ENCODE data around the gene CTNNA2.

CTNNA2 gene

DNA sequence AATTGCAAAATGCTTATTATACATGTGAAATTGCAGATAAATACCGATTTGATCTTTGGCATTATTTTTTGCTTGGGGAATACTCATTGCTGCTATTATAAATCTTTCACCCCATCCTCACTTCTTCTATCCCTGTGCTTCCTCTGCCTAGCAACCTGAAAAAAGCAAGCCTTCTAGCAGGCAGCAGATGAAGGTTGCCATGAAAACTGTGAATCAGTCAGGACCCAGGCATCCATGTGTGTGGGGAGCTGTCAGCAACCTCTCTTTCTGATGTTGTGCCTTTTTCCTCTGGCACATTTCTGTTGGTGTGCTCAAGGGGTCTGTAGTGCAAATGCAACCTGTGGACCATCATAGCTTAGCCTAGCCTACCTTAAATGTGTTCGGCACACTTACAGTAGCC is 427.5 kb downstream of the CTNNA2 start:
- no peak for DNase-seq

- no peak for DNase-seq
Measured at GRCh38 chr2:79941179-79941578, 428.3 kb downstream of the CTNNA2 start.

DNA sequence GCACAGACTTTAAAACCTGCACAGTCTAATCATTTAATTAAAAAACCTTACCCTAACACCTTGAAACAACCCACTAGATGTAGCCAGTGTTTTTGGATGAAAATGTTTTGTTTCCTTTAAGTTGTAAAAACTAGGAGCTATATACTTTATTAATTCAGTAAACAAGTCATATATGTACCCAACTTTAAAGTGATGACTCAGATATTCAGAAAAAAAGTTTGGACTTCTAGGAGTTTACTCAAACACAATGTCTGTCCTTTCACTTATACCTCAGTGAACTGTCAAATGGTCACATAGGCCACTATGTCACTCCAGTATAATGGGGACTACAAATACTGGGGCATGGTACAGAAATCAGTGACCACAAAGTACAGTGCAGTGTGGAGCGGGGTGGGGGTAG is 431.4 kb downstream of the CTNNA2 start:
- DNase-seq, result no peak

DNA sequence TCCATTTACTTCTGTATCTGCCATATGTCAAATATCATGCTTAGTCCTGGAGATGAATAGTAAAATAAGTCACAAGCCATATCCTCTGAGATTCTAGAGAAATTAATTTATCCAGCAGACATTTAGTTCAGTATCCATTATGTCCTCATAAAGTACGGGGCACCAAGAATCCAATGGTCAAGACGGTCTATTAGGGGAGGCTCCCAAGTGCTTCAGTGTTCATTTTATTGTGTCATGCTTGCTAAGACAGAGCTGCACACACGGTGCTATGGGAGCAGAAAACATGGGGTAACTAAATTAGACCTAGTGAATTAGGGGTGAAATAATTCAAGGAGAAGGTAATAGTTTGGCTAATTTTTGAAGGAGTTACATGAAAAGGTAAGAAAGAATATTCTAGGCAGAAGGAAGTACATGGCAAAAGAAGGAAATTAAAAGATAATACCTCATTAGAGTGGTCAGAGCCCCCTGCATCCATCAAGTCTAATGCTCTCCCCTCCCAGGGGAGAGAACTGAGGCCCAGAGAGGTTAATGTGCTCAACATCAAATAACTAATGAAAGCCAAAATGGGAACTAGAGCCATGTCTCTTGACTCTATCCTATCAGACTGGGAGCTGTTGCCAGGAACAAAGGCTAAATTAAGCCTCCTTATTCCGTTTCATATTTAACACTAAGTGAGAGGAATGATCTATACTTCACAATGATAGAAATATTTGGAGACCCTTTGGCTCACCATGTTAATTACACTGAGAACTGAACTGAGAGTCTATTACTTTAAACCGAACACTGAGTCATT is 433.0 kb downstream of the CTNNA2 start:
- DNase-seq, result no peak

GRCh38 chr2:79947751-79948150 is 434.9 kb downstream of the CTNNA2 start:
- DNase-seq, result no peak

DNA sequence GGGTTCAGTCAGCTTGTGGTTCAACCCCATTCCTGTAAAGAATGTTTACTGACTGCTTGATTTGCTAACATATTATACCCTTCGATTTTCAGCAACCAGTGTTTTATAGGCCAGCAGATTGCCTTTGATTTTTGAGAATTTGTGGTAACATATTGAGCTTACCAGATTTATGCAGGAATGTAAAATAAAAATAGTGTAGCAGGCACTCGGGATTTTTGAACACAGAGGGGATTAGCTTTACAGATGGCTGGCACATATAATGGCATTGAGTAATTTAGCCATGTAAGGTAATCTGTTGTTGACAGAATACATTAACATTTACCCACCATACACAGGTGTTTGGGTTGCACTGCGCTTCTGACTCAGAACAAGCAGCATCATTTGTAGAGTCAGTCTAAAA is 437.7 kb downstream of the CTNNA2 start:
- DNase-seq, result no peak

GRCh38 chr2:79952616-79953015 is 439.8 kb downstream of the CTNNA2 start:
- DNase-seq, result no peak

GRCh38 chr2:79960035-79960434 is 447.2 kb downstream of the CTNNA2 start:
- no peak for DNase-seq

DNA sequence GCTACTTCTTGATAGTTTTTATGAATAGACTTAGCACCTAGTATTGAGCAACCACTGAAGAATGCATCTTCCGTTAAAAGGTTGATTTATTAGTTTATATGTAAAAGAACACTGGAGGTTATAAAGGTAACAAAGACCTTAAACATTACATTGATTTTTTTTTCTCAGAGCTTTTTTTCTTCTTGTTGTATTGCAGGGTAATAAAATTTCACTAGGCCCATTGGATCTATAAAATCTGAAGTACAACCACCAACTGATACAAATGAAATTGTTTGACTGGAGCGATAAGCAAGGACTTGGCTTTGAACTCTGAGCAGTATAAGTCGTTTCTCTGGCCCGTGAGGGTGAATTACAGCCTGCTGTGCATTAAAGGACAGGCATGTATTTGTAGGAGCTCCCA is 447.7 kb downstream of the CTNNA2 start:
- DNase-seq, result no peak

DNA sequence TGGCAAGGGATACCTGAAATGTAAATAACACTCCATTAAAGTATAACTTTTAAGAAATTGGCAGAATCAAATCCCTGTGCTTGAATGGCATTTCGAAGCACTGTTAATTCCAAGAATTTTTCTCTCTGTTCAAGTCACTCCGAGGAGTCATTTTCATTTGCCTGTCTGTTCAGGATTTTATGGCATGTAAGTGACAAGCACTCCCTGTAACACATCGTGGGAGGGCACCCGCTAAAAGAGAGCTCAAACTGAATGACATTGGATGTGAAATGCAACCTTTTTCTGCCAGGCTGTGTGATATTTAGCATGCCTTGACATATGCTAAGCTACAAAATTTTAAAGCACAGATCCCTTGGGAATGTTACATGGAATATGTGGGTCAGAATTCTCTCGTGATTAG is 452.1 kb downstream of the CTNNA2 start:
- no peak for DNase-seq

- DNase-seq, result no peak
Measured at GRCh38 chr2:79966369-79966768, 453.5 kb downstream of the CTNNA2 start.

GRCh38 chr2:79966882-79967281 is 454.0 kb downstream of the CTNNA2 start:
- DNase-seq, result no peak

DNA sequence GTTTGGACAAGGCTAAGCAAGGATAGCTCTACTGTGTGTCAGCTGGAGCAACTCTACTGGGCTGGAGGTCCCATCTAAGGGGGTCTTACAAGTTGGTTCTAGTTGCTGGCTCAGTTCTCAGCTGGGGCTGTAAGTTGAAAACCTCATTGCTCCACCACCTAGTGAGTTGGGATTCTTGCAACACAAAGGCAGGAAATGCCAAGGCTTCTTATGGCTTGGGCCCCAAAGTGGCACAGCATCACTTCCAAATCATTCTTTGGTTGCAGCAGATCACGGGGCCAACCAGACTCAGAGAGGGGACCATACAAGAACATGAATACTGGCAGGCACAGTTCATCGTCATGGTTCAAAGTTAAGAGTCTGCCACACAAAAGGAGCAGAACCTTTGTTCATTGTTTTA is 459.0 kb downstream of the CTNNA2 start:
- no peak for DNase-seq

DNA sequence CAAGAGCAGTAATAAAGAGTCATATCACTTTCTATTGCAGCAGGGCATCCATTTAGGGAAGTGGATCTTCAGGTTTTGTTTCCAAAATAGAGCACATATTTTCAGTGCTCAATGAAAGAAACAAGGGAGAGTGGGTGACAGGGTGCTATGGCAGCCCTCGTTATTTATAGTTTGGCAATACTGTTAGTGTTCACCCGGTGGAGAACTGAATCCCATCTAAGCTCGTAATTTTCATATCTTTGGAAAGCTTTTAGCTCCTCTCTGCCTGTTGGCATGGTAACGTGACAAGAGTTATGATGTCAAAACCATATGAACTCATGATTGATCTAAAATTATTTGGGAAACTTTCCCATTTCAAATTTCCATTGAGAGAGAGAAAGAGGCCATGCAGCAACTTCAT is 459.8 kb downstream of the CTNNA2 start:
- DNase-seq, result no peak

DNA sequence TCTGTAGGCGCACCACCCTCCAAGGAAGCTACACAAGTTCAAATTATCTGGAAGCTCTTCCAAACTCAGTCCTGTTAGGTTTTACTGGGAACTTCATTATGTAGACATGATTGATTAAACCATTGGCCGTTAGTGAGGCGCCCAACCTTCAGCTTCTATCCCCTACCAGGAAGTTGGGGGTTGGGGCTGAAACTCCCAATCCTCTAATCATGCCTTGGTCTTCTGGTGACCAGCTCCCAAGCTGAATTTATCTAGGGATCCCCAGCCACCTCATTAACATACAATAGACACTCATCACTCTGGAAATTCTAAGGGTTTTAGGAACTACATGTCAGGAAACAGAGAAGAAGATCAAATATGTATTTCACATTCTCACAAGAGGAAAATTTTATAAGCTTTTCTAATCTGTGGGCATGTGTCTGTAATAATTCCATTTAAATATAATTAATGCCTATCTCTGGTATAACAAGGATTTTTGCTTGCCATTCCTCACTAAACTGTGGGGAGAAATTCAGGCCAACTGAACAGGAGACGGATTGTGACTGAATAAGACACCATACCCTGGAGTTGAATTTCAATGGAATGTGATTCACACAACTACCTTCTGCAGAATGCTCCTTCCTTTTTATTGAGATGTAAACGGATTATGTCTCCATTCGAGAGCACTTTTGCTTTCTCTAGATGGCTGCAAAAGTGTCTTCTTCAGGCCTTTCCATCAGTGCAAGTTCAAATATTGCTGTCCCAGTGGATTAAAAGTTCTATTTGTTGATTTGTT is 463.1 kb downstream of the CTNNA2 start:
- no peak for DNase-seq

DNA sequence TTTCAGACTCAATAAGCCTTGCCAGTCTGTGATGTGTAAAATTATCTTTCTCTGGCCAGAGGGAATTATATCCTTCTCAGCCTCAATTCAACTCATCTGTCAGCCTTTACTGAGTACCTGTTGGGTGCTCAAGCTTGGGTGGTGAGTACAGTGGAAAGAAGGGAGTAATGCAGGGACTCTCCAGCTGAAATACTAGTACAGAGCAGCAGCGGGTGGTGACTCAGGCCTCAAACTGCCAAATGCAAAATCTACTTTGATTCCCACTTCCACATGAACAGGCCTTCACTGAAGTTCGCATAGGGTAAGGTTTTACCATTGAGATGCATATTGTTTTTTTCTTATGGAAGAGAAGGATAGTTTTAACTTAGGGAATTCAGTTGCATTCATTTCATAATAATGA is 464.9 kb downstream of the CTNNA2 start:
- no peak for DNase-seq

GRCh38 chr2:79980116-79980515 is 467.3 kb downstream of the CTNNA2 start:
- DNase-seq, result no peak

DNA sequence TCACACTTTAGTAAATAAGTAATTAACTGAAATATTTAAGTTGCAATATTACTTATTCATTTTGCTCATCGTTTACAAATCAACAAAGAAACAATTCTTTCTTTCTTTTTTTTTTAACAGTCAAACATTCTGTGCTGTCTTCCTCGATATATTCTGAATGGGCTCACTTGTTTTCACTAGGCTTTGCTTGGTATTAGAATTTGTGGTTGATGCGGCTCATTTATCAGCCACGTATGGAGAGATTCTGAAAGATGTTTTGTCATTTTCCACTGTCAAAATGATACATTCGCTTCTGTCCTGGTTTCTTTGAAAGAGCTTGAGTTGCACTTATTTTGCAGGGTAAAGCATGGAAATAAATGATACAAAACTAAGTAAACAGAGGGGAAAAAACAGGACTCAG is 468.0 kb downstream of the CTNNA2 start:
- DNase-seq, result no peak

DNA sequence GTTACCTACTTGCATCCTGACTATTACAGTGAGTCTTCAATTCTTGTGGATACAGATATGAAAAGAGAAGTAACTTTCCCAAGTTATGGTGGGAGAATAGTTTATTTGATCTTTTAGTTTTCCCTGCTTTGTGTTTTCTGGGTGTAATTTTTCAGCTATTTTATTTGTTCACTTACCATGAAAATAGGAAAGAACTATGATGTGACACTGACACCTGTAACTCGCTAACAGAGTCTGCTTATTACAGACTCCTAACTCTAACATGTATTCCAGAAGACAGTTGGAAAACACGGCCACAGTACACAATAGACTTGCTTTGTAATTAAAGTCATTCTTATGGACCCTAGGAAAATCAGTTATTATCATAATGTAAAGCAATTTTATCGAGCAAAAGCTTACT is 468.5 kb downstream of the CTNNA2 start:
- DNase-seq, result no peak

GRCh38 chr2:79982445-79982844 is 469.6 kb downstream of the CTNNA2 start:
- DNase-seq, result no peak

DNA sequence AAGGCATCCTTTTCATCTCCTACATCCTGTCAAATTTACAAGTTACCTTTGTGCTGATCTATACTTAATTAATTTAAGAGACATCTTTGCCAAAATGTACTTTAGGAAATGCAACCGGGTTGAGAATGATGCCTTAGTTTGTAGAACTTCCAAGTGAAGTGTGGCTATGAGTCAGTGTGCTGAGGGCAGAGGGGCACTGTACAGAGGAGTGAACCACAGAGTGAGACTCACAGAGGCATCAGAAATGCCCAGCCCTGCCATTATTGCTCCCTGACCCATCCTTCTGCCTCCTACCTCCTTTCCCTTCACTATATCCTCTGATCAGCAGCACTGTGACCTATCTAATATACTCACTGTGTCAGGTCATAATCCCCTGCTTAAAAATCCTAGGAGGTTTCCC is 471.6 kb downstream of the CTNNA2 start:
- no peak for DNase-seq

GRCh38 chr2:79985145-79985544 is 472.3 kb downstream of the CTNNA2 start:
- no peak for DNase-seq

GRCh38 chr2:79985571-79985970 is 472.7 kb downstream of the CTNNA2 start:
- DNase-seq, result no peak

- DNase-seq, result peak; percentile 10
Measured at GRCh38 chr2:79993144-79993543, 480.3 kb downstream of the CTNNA2 start.

DNA sequence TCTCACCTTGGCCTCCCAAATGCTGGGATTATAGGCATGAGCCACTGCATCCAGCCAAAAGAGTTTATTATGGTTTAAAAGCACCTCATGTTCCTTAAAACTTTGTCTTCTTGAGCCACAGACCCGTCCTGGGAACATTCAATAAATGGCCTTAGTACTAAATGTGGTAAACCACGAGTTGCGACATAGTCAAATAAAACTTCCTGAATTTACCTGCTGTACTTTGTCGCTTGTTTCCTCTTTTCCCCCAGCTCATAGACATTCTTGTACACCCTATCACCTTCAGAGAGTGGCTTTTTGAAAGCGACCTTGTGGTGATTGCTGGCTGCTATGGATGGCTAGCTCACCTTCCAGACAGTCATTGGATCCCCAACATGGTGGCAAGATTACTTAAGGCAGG is 481.3 kb downstream of the CTNNA2 start:
- DNase-seq, result peak; percentile 5

All from KG1 (cell line).